Esophagus squamous epithelium (tissue), 5 donors: ENCODE data around the gene ZNF860. TPM values are rescaled to one million over a fixed set of nuclear protein-coding genes. Genes with fewer than 3 reads are reported as not detected.
A peak's percentile ranks its signal among the peaks of the same experiment; 100 is the strongest.

ENCODE experiments used
- DNase-seq: peaks from one replicate; lab custom pipeline; 2025; lab: John Stamatoyannopoulos, UW
- H3K27ac ChIP-seq, 4 donors: fragments of 200-600 bp; sonication (generic); one replicate each; pipeline ENCODE4 v1.5.1; 2016 to 2019; ENCODE audit warnings: mild to moderate bottlenecking in 1 of 4
- H3K27me3 ChIP-seq, 4 donors: fragments of 200-600 bp; sonication (generic); 1 replicate in 3 of 4; 2 replicates in 1 of 4; pipeline versions ENCODE4 v1.5.1 to v1.6.0; 2017 to 2021; ENCODE audit warnings: antibody characterized with exemption in 1 of 4
- H3K36me3 ChIP-seq, 3 donors: fragments of 200-600 bp; sonication (generic); one replicate each; pipeline ENCODE4 v1.5.1; 2016 to 2019
- H3K4me1 ChIP-seq, 3 donors: fragments of 200-600 bp; sonication (generic); one replicate each; pipeline ENCODE4 v1.5.1; 2017 to 2019
- H3K4me3 ChIP-seq, 4 donors: fragments of 200-600 bp; sonication (generic); 1 replicate in 3 of 4; 2 replicates in 1 of 4; pipeline ENCODE4 v1.5.1; 2016 to 2019; ENCODE audit warnings: mild to moderate bottlenecking in 2 of 4, moderate library complexity in 1 of 4
- H3K9me3 ChIP-seq, 3 donors: fragments of 200-600 bp; sonication (generic); one replicate each; pipeline ENCODE4 v1.5.1; 2016 to 2019
- CTCF ChIP-seq, 6 experiments: fragments of 450-650 bp in 4 of 6; fragments of 200-600 bp in 2 of 6; sonication (generic) in 2 of 6; IDR thresholded peaks; one replicate each; pipeline ENCODE4 v1.5.1; 2016 to 2019; ENCODE audit warnings: antibody characterized with exemption in 6 of 6, mild to moderate bottlenecking in 4 of 6, moderate library complexity in 4 of 6
- POLR2A ChIP-seq, 4 donors: fragments of 450-650 bp; IDR thresholded peaks; one replicate each; pipeline ENCODE4 v1.6.1; 2017; ENCODE audit warnings: antibody characterized with exemption in 4 of 4, mild to moderate bottlenecking in 4 of 4, moderate library complexity in 3 of 4
- WGBS, 2 donors: methylation state at CpG; one replicate each; pipeline ENCODE4 v1.1.5; 2018; 5-methylcytosine and 5-hydroxymethylcytosine counted together
- intact Hi-C: fragments of 100-400 bp; cut with DNase I; formaldehyde crosslinking; loops from one replicate; pipeline ENCODE4 v1.15.0; 2022
- total RNA-seq, 4 donors: library from RNA; depleted of rRNA; stranded (reverse); fragments of >200 nt; gene quantifications; one replicate each; pipeline ENCODE4 v1.1.0, GENCODE V29; 2016
- donor health status: DM: yes; HTN: yes; CAD: no.

The ZNF860 gene
- total RNA-seq, 4 donors from 2014 or later: 2.5 to 7.2 (median 4.6) TPM

GRCh38 chr3:31959251-31959650 lies 22.3 kb upstream of the ZNF860 start:
- peak overlapping the region in 1 of 4 donors; percentile 51 for H3K4me3 ChIP-seq
- no peak for TF ChIP-seq POLR2A (IDR thresholded peaks at IDR 0.05)
- TF ChIP-seq CTCF (IDR thresholded peaks at IDR 0.05): no peak

GRCh38 chr3:31959951-31960792 lies 21.4 kb upstream of the ZNF860 start:
- peaks cover 5 to 53% (median 11%) of the 10 kb centered on the region in 3 donors for H3K4me1 ChIP-seq

More at GRCh38 chr3:31959251-31959650, 22.3 kb upstream of the ZNF860 start:
- WGBS, 2 donors: 64 to 80% methylated on average over 2 of the region's 2 CpGs
- Histone ChIP-seq H3K9me3 (peaks cover 0 to 15% (median 9%) of the 10 kb centered on the region in 3 donors), H3K27me3 (no peaks in the 10 kb centered on the region), H3K4me1 (peaks cover 5 to 53% (median 11%) of the 10 kb centered on the region in 3 donors), H3K27ac (peak overlapping the region; percentile 58 to 80 (median 72)), H3K36me3 (no peaks in the 10 kb centered on the region)
- no peak for DNase-seq
- intact Hi-C loops: no loop called here

GRCh38 chr3:31960793-31961431 lies 20.6 kb upstream of the ZNF860 start:
- H3K27ac ChIP-seq: peak overlapping the region in 3 of 4 donors; percentile 64 to 80 (median 79)
- no peaks in the 10 kb centered on the region for H3K27me3 ChIP-seq
- intact Hi-C loops: no loop called here
- peak overlapping the region in 1 of 4 donors; percentile 51 for H3K4me3 ChIP-seq
- WGBS, 2 donors: 39 to 59% methylated on average over 4 of the region's 4 CpGs
- peaks cover 0 to 6% (median 2%) of the 10 kb centered on the region in 3 donors for H3K9me3 ChIP-seq
- H3K36me3 ChIP-seq: no peaks in the 10 kb centered on the region
- DNase-seq: no peak
- peaks cover 5 to 53% (median 11%) of the 10 kb centered on the region in 3 donors for H3K4me1 ChIP-seq
- TF ChIP-seq POLR2A (IDR thresholded peaks at IDR 0.05) (no peak), CTCF (IDR thresholded peaks at IDR 0.05) (no peak)

More at GRCh38 chr3:31959951-31960792, 21.4 kb upstream of the ZNF860 start:
- 33 to 57% methylated on average over 6 of the region's 7 CpGs for WGBS, 2 donors
- intact Hi-C loops: no loop called here
- no peak for DNase-seq
- Histone ChIP-seq H3K9me3 (peaks cover 0 to 14% (median 9%) of the 10 kb centered on the region in 3 donors), H3K27ac (peak overlapping the region; percentile 58 to 80 (median 72)), H3K4me3 (peak overlapping the region in 3 of 4 donors; percentile 6 to 51 (median 28)), H3K36me3 (no peaks in the 10 kb centered on the region), H3K27me3 (no peaks in the 10 kb centered on the region)
- no peak for TF ChIP-seq CTCF (IDR thresholded peaks at IDR 0.05)
- no peak for TF ChIP-seq POLR2A (IDR thresholded peaks at IDR 0.05)

GRCh38 chr3:31962801-31963205 lies 18.7 kb upstream of the ZNF860 start:
- DNase-seq: no peak
- no peak overlapping the region for H3K4me3 ChIP-seq
- intact Hi-C loops: no loop called here
- 66 to 71% methylated on average over 2 of the region's 2 CpGs for WGBS, 2 donors
- H3K9me3 ChIP-seq: no peaks in the 10 kb centered on the region
- H3K27ac ChIP-seq: peak overlapping the region in 1 of 4 donors; percentile 7
- no peaks in the 10 kb centered on the region for H3K27me3 ChIP-seq
- no peak for TF ChIP-seq CTCF (IDR thresholded peaks at IDR 0.05)
- no peak for TF ChIP-seq POLR2A (IDR thresholded peaks at IDR 0.05)
- H3K4me1 ChIP-seq: peaks cover 5 to 60% (median 15%) of the 10 kb centered on the region in 3 donors
- H3K36me3 ChIP-seq: no peaks in the 10 kb centered on the region
